Endothelial cell of umbilical vein (primary cell): ENCODE measurements around the gene ZNF77. TPM values are rescaled to one million over a fixed set of nuclear protein-coding genes. Genes with fewer than 3 reads are reported as not detected.

Experiments
- BruUV-seq: library from RNA; stranded (reverse); fragments of 400-500 nt; replicated peaks from 2 replicates; lab custom pipeline; 2021; lab: Mats Ljungman, UMichigan
- CTCF ChIA-PET: fragments of 300-600, 350-600 bp; sonication (Branson Sonifier 250); formaldehyde crosslinking; loops from one replicate; lab custom pipeline; 2021; ENCODE audit warnings: antibody characterized with exemption, inconsistent platforms; lab: Charles Lee
- POLR2A ChIA-PET: fragments of 300-600, 350-600 bp; sonication (Branson Sonifier 250); formaldehyde crosslinking; loops from one replicate; lab custom pipeline; 2021; ENCODE audit warnings: antibody characterized with exemption, inconsistent platforms; lab: Charles Lee
- DNase-seq: peaks from one replicate; pipeline ENCODE4 v3.0.0-alpha.2; 2011; ENCODE audit warnings: low read depth, low spot score
- FAIRE-seq: peaks from 2 replicates; lab custom pipeline; 2011; peaks lifted over from hg19 to GRCh38; lab: Jason Lieb, UNC
- H2AFZ ChIP-seq: 2 replicates; pipeline ENCODE4 v1.6.0; 2012; ENCODE audit warnings: low read depth, low read length, control low read depth, inconsistent platforms
- H3K27ac ChIP-seq: 2 replicates; pipeline ENCODE4 v1.5.1; 2011; ENCODE audit warnings: low read depth, mild to moderate bottlenecking, control low read depth, low read length, moderate library complexity; ENCODE audit not compliant: insufficient read depth
- H3K27me3 ChIP-seq, 2 experiments: 2 replicates each; pipeline versions ENCODE4 v1.6.0 to v1.6.1; 2011; ENCODE audit warnings: low read length in 2 of 2, mixed read lengths in 1 of 2; ENCODE audit not compliant: control insufficient read depth in 2 of 2, insufficient read depth in 2 of 2
- H3K36me3 ChIP-seq, 2 experiments: 2 replicates in 1 of 2; 3 replicates in 1 of 2; pipeline ENCODE4 v1.5.1; 2011; ENCODE audit warnings: low read length in 2 of 2, mild to moderate bottlenecking in 1 of 2, moderate library complexity in 1 of 2; ENCODE audit not compliant: control insufficient read depth in 2 of 2, insufficient read depth in 2 of 2; ENCODE audit errors: extremely low read depth in 1 of 2
- H3K4me1 ChIP-seq: 3 replicates; pipeline ENCODE4 v1.5.1; 2011; ENCODE audit warnings: mild to moderate bottlenecking, low read length; ENCODE audit not compliant: control insufficient read depth, insufficient read depth; ENCODE audit errors: extremely low read depth
- H3K4me2 ChIP-seq: 2 replicates; pipeline ENCODE4 v1.6.1; 2011; ENCODE audit warnings: low read length, control low read depth, mixed read lengths; ENCODE audit not compliant: insufficient read depth
- H3K4me3 ChIP-seq, 3 experiments: fragments of 200-600 bp in 1 of 3; sonication (generic), shearing (Covaris generic) in 1 of 3; replicated peaks in 1 of 3; 2 replicates each; pipeline ENCODE4 v1.5.1; 2011 to 2016; ENCODE audit warnings: control low read depth in 3 of 3, low read length in 3 of 3, mild to moderate bottlenecking in 2 of 3, inconsistent platforms in 1 of 3, low read depth in 1 of 3, moderate library complexity in 1 of 3; ENCODE audit not compliant: insufficient read depth in 1 of 3
- H3K79me2 ChIP-seq: 2 replicates; pipeline ENCODE4 v1.6.0; 2012; ENCODE audit warnings: low read length, inconsistent platforms; ENCODE audit not compliant: control insufficient read depth, insufficient read depth
- H3K9ac ChIP-seq: replicated peaks from 2 replicates; pipeline ENCODE3; 2011; ENCODE audit warnings: low read length, control low read depth; ENCODE audit not compliant: insufficient read depth; ENCODE audit errors: extremely low read depth
- H3K9me1 ChIP-seq: replicated peaks from 3 replicates; pipeline ENCODE4 v1.6.0; 2011; ENCODE audit warnings: mild to moderate bottlenecking, low read length; ENCODE audit not compliant: control insufficient read depth, insufficient read depth; ENCODE audit errors: extremely low read depth
- H3K9me3 ChIP-seq: replicated peaks from 2 replicates; pipeline ENCODE4 v1.5.1; 2012; ENCODE audit warnings: low read length, inconsistent platforms; ENCODE audit not compliant: control insufficient read depth, insufficient read depth
- H4K20me1 ChIP-seq: replicated peaks from 2 replicates; pipeline ENCODE3; 2011; ENCODE audit warnings: mild to moderate bottlenecking, low read length; ENCODE audit not compliant: control insufficient read depth, insufficient read depth; ENCODE audit errors: extremely low read depth
- CTCF ChIP-seq, 2 donors: IDR thresholded peaks; 1 replicate in 1 of 2; 2 replicates in 1 of 2; pipeline ENCODE4 v1.5.1; 2011; ENCODE audit warnings: low read length in 2 of 2, mild to moderate bottlenecking in 2 of 2, moderate library complexity in 2 of 2, control low read depth in 1 of 2, inconsistent platforms in 1 of 2, low read depth in 1 of 2; ENCODE audit not compliant: insufficient read depth in 1 of 2; ENCODE audit errors: extremely low read depth in 1 of 2
- EZH2 ChIP-seq: IDR thresholded peaks from 2 replicates; pipeline ENCODE4 v1.6.1; 2012; ENCODE audit warnings: borderline replicate concordance, low read depth, mild to moderate bottlenecking, moderate library complexity, low read length, inconsistent platforms; ENCODE audit not compliant: severe bottlenecking
- FOS ChIP-seq: IDR thresholded peaks from 2 replicates; pipeline ENCODE4 v1.6.1; 2011; ENCODE audit warnings: mild to moderate bottlenecking, low read length, moderate library complexity, borderline replicate concordance; ENCODE audit not compliant: insufficient read depth
- GATA2 ChIP-seq: IDR thresholded peaks from 2 replicates; pipeline ENCODE4 v1.7.0; 2011; ENCODE audit warnings: low read depth, mild to moderate bottlenecking, moderate library complexity, mixed read lengths, low read length; ENCODE audit not compliant: insufficient read length, insufficient read depth
- JUN ChIP-seq: IDR thresholded peaks from 2 replicates; pipeline ENCODE4 v1.6.1; 2011; ENCODE audit warnings: borderline replicate concordance, low read depth; ENCODE audit not compliant: insufficient read length, insufficient read depth
- MAX ChIP-seq: IDR thresholded peaks from 2 replicates; pipeline ENCODE4 v1.6.1; 2011; ENCODE audit not compliant: insufficient read depth, insufficient read length
- MYC ChIP-seq: IDR thresholded peaks from one replicate; pipeline ENCODE4 v1.6.1; 2011; ENCODE audit warnings: mild to moderate bottlenecking, low read depth, low read length
- POLR2A ChIP-seq: IDR thresholded peaks from 2 replicates; pipeline ENCODE4 v1.6.1; 2012; ENCODE audit warnings: low read depth, mild to moderate bottlenecking, control low read depth, low read length
- POLR2AphosphoS5 ChIP-seq: IDR thresholded peaks from 2 replicates; pipeline ENCODE4 v1.6.1; 2012; ENCODE audit warnings: low read depth, mild to moderate bottlenecking, control low read depth, low read length, moderate library complexity; ENCODE audit not compliant: insufficient read depth
- dilution Hi-C: fragments of 300-500 bp; cut with MboI; formaldehyde crosslinking; loops from one replicate; pipeline ENCODE4 v1.15.0; 2019; ENCODE audit warnings: low sequenced_read_pairs; ENCODE audit not compliant: extremely low pct_ligation_motif_present
- intact Hi-C: fragments of 100-400 bp; cut with micrococcal nuclease; formaldehyde crosslinking; loops from one replicate; pipeline ENCODE4 v1.10.0; 2022
- polyA plus RNA-seq, 4 experiments: library from polyadenylated mRNA; depleted of rRNA in 3 of 4; stranded (reverse) in 3 of 4; unstranded in 1 of 4; fragments of >200 nt; gene quantifications; 2 replicates each; pipeline versions ENCODE4 v1.2.1 to v1.2.3, GENCODE V29; 2011 to 2012; ENCODE audit warnings: missing spikeins in 1 of 4
- total RNA-seq: library from RNA; stranded (reverse); gene quantifications from 2 replicates; pipeline ENCODE4 v1.2.3, GENCODE V29; 2021

Gene ZNF77
- total and polyA plus RNA-seq, 2 donors (not counting 3 experiments of a cell fraction or from before 2014, with no cell fraction given) = 5.9 to 10.2 TPM

- Histone ChIP-seq H3K9me1 (no peaks in the 10 kb centered on the region), H3K4me1 (no peaks in the 10 kb centered on the region), H3K27me3 (no peaks in the 10 kb centered on the region), H4K20me1 (no peaks in the 10 kb centered on the region), H3K4me3 (no peak overlapping the region), H3K27ac (no peak overlapping the region), H2AFZ (no peak overlapping the region), H3K9me3 (no peaks in the 10 kb centered on the region), H3K79me2 (no peaks in the 10 kb centered on the region), H3K36me3 (peaks cover 0 to 7% of the 10 kb centered on the region in 2 experiments), H3K4me2 (no peak overlapping the region), H3K9ac (no peak overlapping the region)
- POLR2A ChIA-PET = no interaction called here
- DNase-seq (no peak), FAIRE-seq (no peak)
- BruUV-seq = no TSS peak
- TF ChIP-seq POLR2AphosphoS5 = no peak
- no peak for TF ChIP-seq CTCF (IDR thresholded peaks at IDR 0.05; ENCODE audit: extremely low read depth in 1 of 2, insufficient read depth in 1 of 2, low read depth in 1 of 2, low read length in 2 of 2)
- TF ChIP-seq MAX = no peak
- TF ChIP-seq FOS = no peak
- TF ChIP-seq GATA2 = no peak
- no peak for TF ChIP-seq EZH2
- TF ChIP-seq JUN = no peak
- TF ChIP-seq MYC = no peak
- TF ChIP-seq POLR2A = no peak
- intact Hi-C loops = no loop called here
- CTCF ChIA-PET = no interaction called here
- dilution Hi-C loops = no loop called here
Measured at GRCh38 chr19:2993579-2993978, 48.8 kb upstream of the ZNF77 start.
